ENCODE measurements around the gene PDE4D. TPM values are rescaled to one million over a fixed set of nuclear protein-coding genes. Genes with fewer than 3 reads are reported as not detected.

Gene PDE4D
- total and polyA plus RNA-seq, 2 donors (not counting 3 experiments of a cell fraction or from before 2014, with no cell fraction given): 34.5 to 51.2 TPM

- no peaks in the 10 kb centered on the region for H3K9me3 ChIP-seq (replicated peaks; ENCODE audit: control insufficient read depth, insufficient read depth, low read length)
- FAIRE-seq (no peak), DNase-seq (ENCODE audit: low read depth, low spot score) (no peak)
- dilution Hi-C loops (cut with MboI; ENCODE audit: extremely low pct_ligation_motif_present, low sequenced_read_pairs): no loop called here
- CTCF ChIA-PET: no interaction called here
- no peak overlapping the region for H3K4me3 ChIP-seq (replicated peaks in 1 of 3; ENCODE audit: insufficient read depth in 1 of 3, low read depth in 1 of 3, low read length in 3 of 3)
- H3K27me3 ChIP-seq (ENCODE audit: control insufficient read depth in 2 of 2, insufficient read depth in 2 of 2, low read length in 2 of 2): no peaks in the 10 kb centered on the region
- H3K4me1 ChIP-seq (ENCODE audit: control insufficient read depth, extremely low read depth, insufficient read depth, low read length): no peaks in the 10 kb centered on the region
- H3K27ac ChIP-seq (ENCODE audit: insufficient read depth, low read depth, low read length): no peak overlapping the region
- peaks cover 5 to 7% of the 10 kb centered on the region in 2 experiments for H3K36me3 ChIP-seq (ENCODE audit: control insufficient read depth in 2 of 2, extremely low read depth in 1 of 2, insufficient read depth in 2 of 2, low read length in 2 of 2)
- no peak overlapping the region for H2AFZ ChIP-seq (ENCODE audit: low read depth, low read length)
- H3K9me1 ChIP-seq (replicated peaks; ENCODE audit: control insufficient read depth, extremely low read depth, insufficient read depth, low read length): no peaks in the 10 kb centered on the region
- POLR2A ChIA-PET: no interaction called here
- H3K4me2 ChIP-seq (ENCODE audit: insufficient read depth, low read length): no peak overlapping the region
- intact Hi-C loops (cut with micrococcal nuclease): no loop called here
- TF ChIP-seq FOS (IDR thresholded peaks at IDR 0.05; ENCODE audit: borderline replicate concordance, insufficient read depth, low read length) (no peak), EZH2 (IDR thresholded peaks at IDR 0.05; ENCODE audit: borderline replicate concordance, low read depth, low read length, severe bottlenecking) (no peak), MYC (IDR thresholded peaks at IDR 0.05; ENCODE audit: low read depth, low read length) (no peak), JUN (IDR thresholded peaks at IDR 0.05; ENCODE audit: borderline replicate concordance, insufficient read depth, insufficient read length, low read depth) (no peak), POLR2A (IDR thresholded peaks at IDR 0.05; ENCODE audit: low read depth, low read length) (no peak), GATA2 (IDR thresholded peaks at IDR 0.05; ENCODE audit: insufficient read depth, insufficient read length, low read depth, low read length) (no peak), POLR2AphosphoS5 (IDR thresholded peaks at IDR 0.05; ENCODE audit: insufficient read depth, low read depth, low read length) (no peak)
- TF ChIP-seq, protein P1, sequence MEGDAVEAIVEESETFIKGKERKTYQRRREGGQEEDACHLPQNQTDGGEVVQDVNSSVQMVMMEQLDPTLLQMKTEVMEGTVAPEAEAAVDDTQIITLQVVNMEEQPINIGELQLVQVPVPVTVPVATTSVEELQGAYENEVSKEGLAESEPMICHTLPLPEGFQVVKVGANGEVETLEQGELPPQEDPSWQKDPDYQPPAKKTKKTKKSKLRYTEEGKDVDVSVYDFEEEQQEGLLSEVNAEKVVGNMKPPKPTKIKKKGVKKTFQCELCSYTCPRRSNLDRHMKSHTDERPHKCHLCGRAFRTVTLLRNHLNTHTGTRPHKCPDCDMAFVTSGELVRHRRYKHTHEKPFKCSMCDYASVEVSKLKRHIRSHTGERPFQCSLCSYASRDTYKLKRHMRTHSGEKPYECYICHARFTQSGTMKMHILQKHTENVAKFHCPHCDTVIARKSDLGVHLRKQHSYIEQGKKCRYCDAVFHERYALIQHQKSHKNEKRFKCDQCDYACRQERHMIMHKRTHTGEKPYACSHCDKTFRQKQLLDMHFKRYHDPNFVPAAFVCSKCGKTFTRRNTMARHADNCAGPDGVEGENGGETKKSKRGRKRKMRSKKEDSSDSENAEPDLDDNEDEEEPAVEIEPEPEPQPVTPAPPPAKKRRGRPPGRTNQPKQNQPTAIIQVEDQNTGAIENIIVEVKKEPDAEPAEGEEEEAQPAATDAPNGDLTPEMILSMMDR (IDR thresholded peaks at IDR 0.05; ENCODE audit: extremely low read depth in 1 of 2, insufficient read depth in 1 of 2, low read depth in 1 of 2, low read length in 2 of 2): no peak
- no peak overlapping the region for H3K9ac ChIP-seq (replicated peaks; ENCODE audit: extremely low read depth, insufficient read depth, low read length)
- H3K79me2 ChIP-seq (ENCODE audit: control insufficient read depth, insufficient read depth, low read length): no peaks in the 10 kb centered on the region
- BruUV-seq (replicated peaks): no TSS peak
- H4K20me1 ChIP-seq (replicated peaks; ENCODE audit: control insufficient read depth, extremely low read depth, insufficient read depth, low read length): no peaks in the 10 kb centered on the region
Observed at GRCh38 chr5:58972301-58972700, 921.2 kb downstream of the PDE4D start.

Measured in endothelial cell of umbilical vein (primary cell).